Endothelial cell of umbilical vein (primary cell): ENCODE results near the gene PTCH1. TPM values are rescaled to one million over a fixed set of nuclear protein-coding genes. Genes with fewer than 3 reads are reported as not detected.

Experiments
- BruUV-seq: library from RNA; stranded (reverse); fragments of 400-500 nt; replicated peaks from 2 replicates; lab custom pipeline; 2021; lab: Mats Ljungman, UMichigan
- CTCF ChIA-PET: fragments of 300-600, 350-600 bp; sonication (Branson Sonifier 250); formaldehyde crosslinking; loops from one replicate; lab custom pipeline; 2021; ENCODE audit warnings: antibody characterized with exemption, inconsistent platforms; lab: Charles Lee
- POLR2A ChIA-PET: fragments of 300-600, 350-600 bp; sonication (Branson Sonifier 250); formaldehyde crosslinking; loops from one replicate; lab custom pipeline; 2021; ENCODE audit warnings: antibody characterized with exemption, inconsistent platforms; lab: Charles Lee
- DNase-seq: peaks from one replicate; pipeline ENCODE4 v3.0.0-alpha.2; 2011; ENCODE audit warnings: low read depth, low spot score
- FAIRE-seq: peaks from 2 replicates; lab custom pipeline; 2011; peaks lifted over from hg19 to GRCh38; lab: Jason Lieb, UNC
- H2AFZ ChIP-seq: 2 replicates; pipeline ENCODE4 v1.6.0; 2012; ENCODE audit warnings: low read depth, low read length, control low read depth, inconsistent platforms
- H3K27ac ChIP-seq: 2 replicates; pipeline ENCODE4 v1.5.1; 2011; ENCODE audit warnings: low read depth, mild to moderate bottlenecking, control low read depth, low read length, moderate library complexity; ENCODE audit not compliant: insufficient read depth
- H3K27me3 ChIP-seq, 2 experiments: 2 replicates each; pipeline versions ENCODE4 v1.6.0 to v1.6.1; 2011; ENCODE audit warnings: low read length in 2 of 2, mixed read lengths in 1 of 2; ENCODE audit not compliant: control insufficient read depth in 2 of 2, insufficient read depth in 2 of 2
- H3K36me3 ChIP-seq, 2 experiments: 2 replicates in 1 of 2; 3 replicates in 1 of 2; pipeline ENCODE4 v1.5.1; 2011; ENCODE audit warnings: low read length in 2 of 2, mild to moderate bottlenecking in 1 of 2, moderate library complexity in 1 of 2; ENCODE audit not compliant: control insufficient read depth in 2 of 2, insufficient read depth in 2 of 2; ENCODE audit errors: extremely low read depth in 1 of 2
- H3K4me1 ChIP-seq: 3 replicates; pipeline ENCODE4 v1.5.1; 2011; ENCODE audit warnings: mild to moderate bottlenecking, low read length; ENCODE audit not compliant: control insufficient read depth, insufficient read depth; ENCODE audit errors: extremely low read depth
- H3K4me2 ChIP-seq: 2 replicates; pipeline ENCODE4 v1.6.1; 2011; ENCODE audit warnings: low read length, control low read depth, mixed read lengths; ENCODE audit not compliant: insufficient read depth
- H3K4me3 ChIP-seq, 3 experiments: fragments of 200-600 bp in 1 of 3; sonication (generic), shearing (Covaris generic) in 1 of 3; replicated peaks in 1 of 3; 2 replicates each; pipeline ENCODE4 v1.5.1; 2011 to 2016; ENCODE audit warnings: control low read depth in 3 of 3, low read length in 3 of 3, mild to moderate bottlenecking in 2 of 3, inconsistent platforms in 1 of 3, low read depth in 1 of 3, moderate library complexity in 1 of 3; ENCODE audit not compliant: insufficient read depth in 1 of 3
- H3K79me2 ChIP-seq: 2 replicates; pipeline ENCODE4 v1.6.0; 2012; ENCODE audit warnings: low read length, inconsistent platforms; ENCODE audit not compliant: control insufficient read depth, insufficient read depth
- H3K9ac ChIP-seq: replicated peaks from 2 replicates; pipeline ENCODE3; 2011; ENCODE audit warnings: low read length, control low read depth; ENCODE audit not compliant: insufficient read depth; ENCODE audit errors: extremely low read depth
- H3K9me1 ChIP-seq: replicated peaks from 3 replicates; pipeline ENCODE4 v1.6.0; 2011; ENCODE audit warnings: mild to moderate bottlenecking, low read length; ENCODE audit not compliant: control insufficient read depth, insufficient read depth; ENCODE audit errors: extremely low read depth
- H3K9me3 ChIP-seq: replicated peaks from 2 replicates; pipeline ENCODE4 v1.5.1; 2012; ENCODE audit warnings: low read length, inconsistent platforms; ENCODE audit not compliant: control insufficient read depth, insufficient read depth
- H4K20me1 ChIP-seq: replicated peaks from 2 replicates; pipeline ENCODE3; 2011; ENCODE audit warnings: mild to moderate bottlenecking, low read length; ENCODE audit not compliant: control insufficient read depth, insufficient read depth; ENCODE audit errors: extremely low read depth
- EZH2 ChIP-seq: IDR thresholded peaks from 2 replicates; pipeline ENCODE4 v1.6.1; 2012; ENCODE audit warnings: borderline replicate concordance, low read depth, mild to moderate bottlenecking, moderate library complexity, low read length, inconsistent platforms; ENCODE audit not compliant: severe bottlenecking
- FOS ChIP-seq: IDR thresholded peaks from 2 replicates; pipeline ENCODE4 v1.6.1; 2011; ENCODE audit warnings: mild to moderate bottlenecking, low read length, moderate library complexity, borderline replicate concordance; ENCODE audit not compliant: insufficient read depth
- GATA2 ChIP-seq: IDR thresholded peaks from 2 replicates; pipeline ENCODE4 v1.7.0; 2011; ENCODE audit warnings: low read depth, mild to moderate bottlenecking, moderate library complexity, mixed read lengths, low read length; ENCODE audit not compliant: insufficient read length, insufficient read depth
- JUN ChIP-seq: IDR thresholded peaks from 2 replicates; pipeline ENCODE4 v1.6.1; 2011; ENCODE audit warnings: borderline replicate concordance, low read depth; ENCODE audit not compliant: insufficient read length, insufficient read depth
- MYC ChIP-seq: IDR thresholded peaks from one replicate; pipeline ENCODE4 v1.6.1; 2011; ENCODE audit warnings: mild to moderate bottlenecking, low read depth, low read length
- POLR2A ChIP-seq: IDR thresholded peaks from 2 replicates; pipeline ENCODE4 v1.6.1; 2012; ENCODE audit warnings: low read depth, mild to moderate bottlenecking, control low read depth, low read length
- POLR2AphosphoS5 ChIP-seq: IDR thresholded peaks from 2 replicates; pipeline ENCODE4 v1.6.1; 2012; ENCODE audit warnings: low read depth, mild to moderate bottlenecking, control low read depth, low read length, moderate library complexity; ENCODE audit not compliant: insufficient read depth
- dilution Hi-C: fragments of 300-500 bp; cut with MboI; formaldehyde crosslinking; loops from one replicate; pipeline ENCODE4 v1.15.0; 2019; ENCODE audit warnings: low sequenced_read_pairs; ENCODE audit not compliant: extremely low pct_ligation_motif_present
- intact Hi-C: fragments of 100-400 bp; cut with micrococcal nuclease; formaldehyde crosslinking; loops from one replicate; pipeline ENCODE4 v1.10.0; 2022
- polyA plus RNA-seq, 4 experiments: library from polyadenylated mRNA; depleted of rRNA in 3 of 4; stranded (reverse) in 3 of 4; unstranded in 1 of 4; fragments of >200 nt; gene quantifications; 2 replicates each; pipeline versions ENCODE4 v1.2.1 to v1.2.3, GENCODE V29; 2011 to 2012; ENCODE audit warnings: missing spikeins in 1 of 4
- total RNA-seq: library from RNA; stranded (reverse); gene quantifications from 2 replicates; pipeline ENCODE4 v1.2.3, GENCODE V29; 2021
- TF ChIP-seq, protein P1 (sequence below), 2 donors: IDR thresholded peaks; 1 replicate in 1 of 2; 2 replicates in 1 of 2; pipeline ENCODE4 v1.5.1; 2011; ENCODE audit warnings: low read length in 2 of 2, mild to moderate bottlenecking in 2 of 2, moderate library complexity in 2 of 2, control low read depth in 1 of 2, inconsistent platforms in 1 of 2, low read depth in 1 of 2; ENCODE audit not compliant: insufficient read depth in 1 of 2; ENCODE audit errors: extremely low read depth in 1 of 2
- TF ChIP-seq, protein P2 (sequence below): IDR thresholded peaks from 2 replicates; pipeline ENCODE4 v1.6.1; 2011; ENCODE audit not compliant: insufficient read depth, insufficient read length

The PTCH1 gene
- total and polyA plus RNA-seq, 2 donors (not counting 3 experiments of a cell fraction or from before 2014, with no cell fraction given) = 3.9 to 12.1 TPM

DNA sequence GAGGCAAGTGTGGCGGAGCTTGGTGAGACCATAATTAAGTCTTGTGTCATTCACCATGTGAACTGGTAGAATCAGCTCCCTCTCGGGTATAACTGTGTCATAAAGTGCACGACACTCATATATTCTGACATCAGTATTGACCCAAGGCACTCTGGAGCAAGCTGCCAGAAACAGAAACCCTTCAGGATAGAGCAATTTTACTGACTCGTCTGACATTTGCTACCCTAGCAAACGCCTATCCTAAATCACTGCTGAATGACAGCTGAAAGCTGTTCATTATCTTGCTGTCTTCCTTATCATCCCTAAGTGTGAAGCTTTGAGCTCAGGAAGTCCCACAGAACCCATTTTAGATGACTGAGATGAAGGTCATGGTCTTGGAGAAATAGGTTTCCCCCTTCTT is 27.8 kb downstream of the PTCH1 start:
- TF ChIP-seq JUN (no peak), POLR2AphosphoS5 (no peak), FOS (no peak), POLR2A (no peak), GATA2 (no peak), MYC (no peak), EZH2 (no peak)
- TF ChIP-seq, protein P1, sequence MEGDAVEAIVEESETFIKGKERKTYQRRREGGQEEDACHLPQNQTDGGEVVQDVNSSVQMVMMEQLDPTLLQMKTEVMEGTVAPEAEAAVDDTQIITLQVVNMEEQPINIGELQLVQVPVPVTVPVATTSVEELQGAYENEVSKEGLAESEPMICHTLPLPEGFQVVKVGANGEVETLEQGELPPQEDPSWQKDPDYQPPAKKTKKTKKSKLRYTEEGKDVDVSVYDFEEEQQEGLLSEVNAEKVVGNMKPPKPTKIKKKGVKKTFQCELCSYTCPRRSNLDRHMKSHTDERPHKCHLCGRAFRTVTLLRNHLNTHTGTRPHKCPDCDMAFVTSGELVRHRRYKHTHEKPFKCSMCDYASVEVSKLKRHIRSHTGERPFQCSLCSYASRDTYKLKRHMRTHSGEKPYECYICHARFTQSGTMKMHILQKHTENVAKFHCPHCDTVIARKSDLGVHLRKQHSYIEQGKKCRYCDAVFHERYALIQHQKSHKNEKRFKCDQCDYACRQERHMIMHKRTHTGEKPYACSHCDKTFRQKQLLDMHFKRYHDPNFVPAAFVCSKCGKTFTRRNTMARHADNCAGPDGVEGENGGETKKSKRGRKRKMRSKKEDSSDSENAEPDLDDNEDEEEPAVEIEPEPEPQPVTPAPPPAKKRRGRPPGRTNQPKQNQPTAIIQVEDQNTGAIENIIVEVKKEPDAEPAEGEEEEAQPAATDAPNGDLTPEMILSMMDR (IDR thresholded peaks at IDR 0.05; ENCODE audit: extremely low read depth in 1 of 2, insufficient read depth in 1 of 2, low read depth in 1 of 2, low read length in 2 of 2) = no peak
- TF ChIP-seq, protein P2, sequence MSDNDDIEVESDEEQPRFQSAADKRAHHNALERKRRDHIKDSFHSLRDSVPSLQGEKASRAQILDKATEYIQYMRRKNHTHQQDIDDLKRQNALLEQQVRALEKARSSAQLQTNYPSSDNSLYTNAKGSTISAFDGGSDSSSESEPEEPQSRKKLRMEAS = no peak
- no peak overlapping the region for H2AFZ ChIP-seq
- POLR2A ChIA-PET = no interaction called here
- H3K9me1 ChIP-seq = no peaks in the 10 kb centered on the region
- no peak overlapping the region for H3K4me2 ChIP-seq
- H3K9ac ChIP-seq = no peak overlapping the region
- intact Hi-C loops = no loop called here
- dilution Hi-C loops = no loop called here
- no peaks in the 10 kb centered on the region for H3K4me1 ChIP-seq
- no peaks in the 10 kb centered on the region for H3K9me3 ChIP-seq
- no TSS peak for BruUV-seq
- FAIRE-seq (no peak), DNase-seq (no peak)
- H3K27me3 ChIP-seq = no peaks in the 10 kb centered on the region
- no peak overlapping the region for H3K4me3 ChIP-seq
- H3K36me3 ChIP-seq = no peaks in the 10 kb centered on the region
- no peaks in the 10 kb centered on the region for H4K20me1 ChIP-seq
- CTCF ChIA-PET = no interaction called here
- H3K79me2 ChIP-seq = no peaks in the 10 kb centered on the region
- no peak overlapping the region for H3K27ac ChIP-seq
